Heart left ventricle (tissue), 16 donors: Measurements from ENCODE around the gene TFPT. TPM values are rescaled to one million over a fixed set of nuclear protein-coding genes. Genes with fewer than 3 reads are reported as not detected.

Experiments
- ATAC-seq, 4 donors: fragments of 200-7000 bp; cut with Tn5 transposase; one replicate each; pipeline ENCODE4 v1.9.1; 2020 to 2022; ENCODE audit warnings: moderate library complexity in 4 of 4, mild to moderate bottlenecking in 3 of 4, moderate number of reproducible peaks in 1 of 4
- DNase-seq, 5 donors: peaks; one replicate each; pipeline ENCODE4 v3.0.0-alpha.2; 2020
- H3K27ac ChIP-seq, 12 donors: fragments of 200-600 bp; sonication (generic) in 4 of 12; one replicate each; pipeline versions ENCODE4 v1.5.0 to v1.8.0; 2016 to 2022; ENCODE audit warnings: mild to moderate bottlenecking in 2 of 12
- H3K27me3 ChIP-seq, 9 donors: fragments of 200-600 bp; sonication (generic) in 2 of 9; one replicate each; pipeline versions ENCODE4 v1.5.1 to v1.8.0; 2016 to 2022; ENCODE audit warnings: mild to moderate bottlenecking in 3 of 9
- H3K36me3 ChIP-seq, 9 donors: fragments of 200-600 bp; sonication (generic) in 2 of 9; one replicate each; pipeline versions ENCODE4 v1.5.0 to v1.8.0; 2018 to 2022; ENCODE audit warnings: mild to moderate bottlenecking in 2 of 9
- H3K4me1 ChIP-seq, 12 donors: fragments of 200-600 bp; sonication (generic) in 4 of 12; one replicate each; pipeline versions ENCODE4 v1.5.0 to v1.8.0; 2016 to 2022; ENCODE audit warnings: mild to moderate bottlenecking in 3 of 12
- H3K4me3 ChIP-seq, 12 donors: fragments of 200-600 bp; sonication (generic) in 4 of 12; one replicate each; pipeline versions ENCODE4 v1.5.0 to v1.8.0; 2017 to 2022; ENCODE audit warnings: mild to moderate bottlenecking in 9 of 12, moderate library complexity in 4 of 12
- H3K9me3 ChIP-seq, 12 donors: fragments of 200-600 bp; sonication (generic) in 4 of 12; one replicate each; pipeline versions ENCODE4 v1.5.0 to v1.8.0; 2016 to 2022; ENCODE audit warnings: mild to moderate bottlenecking in 1 of 12
- CTCF ChIP-seq, 12 donors: fragments of 200-600 bp; sonication (generic) in 4 of 12; IDR thresholded peaks; one replicate each; pipeline versions ENCODE4 v1.5.0 to v1.8.0; 2018 to 2022; ENCODE audit warnings: antibody characterized with exemption in 12 of 12, mild to moderate bottlenecking in 5 of 12
- POLR2A ChIP-seq, 2 donors: fragments of 450-650 bp; IDR thresholded peaks; one replicate each; pipeline ENCODE4 v1.6.1; 2017; ENCODE audit warnings: antibody characterized with exemption in 2 of 2, mild to moderate bottlenecking in 2 of 2, moderate library complexity in 2 of 2
- WGBS, 4 donors: extraction: QIAGEN DNeasy Blood & Tissue Kit in 2 of 4; methylation state at CpG; one replicate each; pipeline versions ENCODE4 v1.1.5 to v1.1.7; 2013 to 2018; 5-methylcytosine and 5-hydroxymethylcytosine counted together
- intact Hi-C, 10 donors: fragments of 100-400 bp; cut with DNase I; formaldehyde crosslinking; loops; one replicate each; pipeline versions ENCODE4 v1.11.1 to v1.14.2; 2022
- polyA plus RNA-seq, 2 donors: library from polyadenylated mRNA; stranded (reverse); fragments of 200-250 nt; gene quantifications; one replicate each; pipeline ENCODE4 v1.2.3, GENCODE V29; 2013
- total RNA-seq, 9 donors: library from RNA; depleted of rRNA in 2 of 9; stranded (reverse); fragments of >200 nt in 2 of 9; fragmentation: NEBNext Ultra II Directional in 3 of 9; extraction: Animal tissue kit (Norgen Biotek cat#: 25700) in 3 of 9; gene quantifications; one replicate each; pipeline versions ENCODE4 v1.1.0 to v1.2.4, GENCODE V29; 2016 to 2023
- donor health status: ischemic (EF 13 %, LVEDD 7.1; RV severe dilation, severe dysfunction).
- donor health status: healthy with polysubstance abuse.
- donor health status: DM: no; HTN: yes; CAD: no.
- donor health status: DM: no; HTN: no; CAD: no.
- donor health status: ischemic (EF 25% LVEDD 6.9; RV normal size, moderate dysfunction).
- donor health status: ischemic (EF 25% LVEDD 5.7; RV mildly dilated, moderate dysfunction).
- donor health status: healthy.
- donor health status: DM: yes; HTN: yes; CAD: no.
- donor health status: ischemic (EF 35%, LVEDD 5.7; RV mildly dilated, moderate dysfunction).
- donor health status: nonischemic (EF 11% LVEDD 7.7; RV severe dilation, severe dysfunction).
- donor health status: DM: yes; HTN: yes; CAD: no.
- donor health status: PGD.
- donor health status: ischemic (EF 29% LVEDD 5.4; RV normal size, mild dysfunction).
- donor health status: nonischemic (EF 23%, LVEDD 6.1; RV moderate dilation, normal function).

Gene TFPT
- total and polyA plus RNA-seq, 11 donors = 9.6 to 26.5 (median 12.5) TPM

- H3K4me1 ChIP-seq = no peaks in the 10 kb centered on the region
- intact Hi-C loops = no loop called here
- peak overlapping the region in 1 of 12 donors; percentile 44 for H3K27ac ChIP-seq
- peaks cover 0 to 12% (median 3%) of the 10 kb centered on the region in 12 donors for H3K9me3 ChIP-seq
- WGBS, 4 donors = 70 to 83% (median 78%) methylated on average over 5 of the region's 5 CpGs
- no peak for DNase-seq
- no peak for TF ChIP-seq CTCF (IDR thresholded peaks at IDR 0.05)
- no peak for TF ChIP-seq POLR2A (IDR thresholded peaks at IDR 0.05)
- no peaks in the 10 kb centered on the region for H3K36me3 ChIP-seq
- H3K27me3 ChIP-seq = peaks cover 0 to 4% (median 0%) of the 10 kb centered on the region in 9 donors
- H3K4me3 ChIP-seq = no peak overlapping the region
- peak in 1 of 4 donors; percentile 45 for ATAC-seq
Measured at GRCh38 chr19:54077334-54077733, 38.1 kb downstream of the TFPT start.

- no peak for ATAC-seq
Measured at GRCh38 chr19:54074851-54075250, 40.6 kb downstream of the TFPT start.

GRCh38 chr19:54073829-54074228, 41.6 kb downstream of the TFPT start:
- TF ChIP-seq POLR2A (IDR thresholded peaks at IDR 0.05) = no peak
- TF ChIP-seq CTCF (IDR thresholded peaks at IDR 0.05) = no peak
- Histone ChIP-seq H3K36me3 (no peaks in the 10 kb centered on the region), H3K4me1 (no peaks in the 10 kb centered on the region), H3K27ac (no peak overlapping the region), H3K9me3 (peaks cover 0 to 14% (median 4%) of the 10 kb centered on the region in 12 donors), H3K27me3 (peaks cover 0 to 4% (median 0%) of the 10 kb centered on the region in 9 donors), H3K4me3 (no peak overlapping the region)
- intact Hi-C loops = no loop called here
- ATAC-seq (no peak), DNase-seq (no peak)
- 81 to 85% (median 83%) methylated on average over 10 of the region's 10 CpGs for WGBS, 4 donors

More at GRCh38 chr19:54074851-54075250, 40.6 kb downstream of the TFPT start:
- Histone ChIP-seq H3K4me1 (no peaks in the 10 kb centered on the region), H3K27ac (no peak overlapping the region), H3K4me3 (no peak overlapping the region), H3K36me3 (no peaks in the 10 kb centered on the region), H3K9me3 (peaks cover 0 to 4% (median 0%) of the 10 kb centered on the region in 12 donors), H3K27me3 (peaks cover 0 to 4% (median 0%) of the 10 kb centered on the region in 9 donors)
- TF ChIP-seq POLR2A (IDR thresholded peaks at IDR 0.05) (no peak), CTCF (IDR thresholded peaks at IDR 0.05) (no peak)
- DNase-seq = no peak
- 51 to 64% (median 58%) methylated on average over 9 of the region's 9 CpGs for WGBS, 4 donors
- intact Hi-C loops = no loop called here

GRCh38 chr19:54069470-54069869, 46.0 kb downstream of the TFPT start:
- no peak for TF ChIP-seq POLR2A (IDR thresholded peaks at IDR 0.05)
- no peak for TF ChIP-seq CTCF (IDR thresholded peaks at IDR 0.05)
- Histone ChIP-seq H3K27ac (no peak overlapping the region), H3K4me3 (no peak overlapping the region), H3K9me3 (peaks cover 0 to 14% (median 4%) of the 10 kb centered on the region in 12 donors), H3K27me3 (no peaks in the 10 kb centered on the region), H3K4me1 (no peaks in the 10 kb centered on the region), H3K36me3 (no peaks in the 10 kb centered on the region)
- WGBS, 4 donors = 53 to 62% (median 60%) methylated on average over 5 of the region's 5 CpGs
- DNase-seq (no peak), ATAC-seq (no peak)
- intact Hi-C loops = no loop called here
